ENCODE data around the gene PGAM5.

PGAM5 gene

DNA sequence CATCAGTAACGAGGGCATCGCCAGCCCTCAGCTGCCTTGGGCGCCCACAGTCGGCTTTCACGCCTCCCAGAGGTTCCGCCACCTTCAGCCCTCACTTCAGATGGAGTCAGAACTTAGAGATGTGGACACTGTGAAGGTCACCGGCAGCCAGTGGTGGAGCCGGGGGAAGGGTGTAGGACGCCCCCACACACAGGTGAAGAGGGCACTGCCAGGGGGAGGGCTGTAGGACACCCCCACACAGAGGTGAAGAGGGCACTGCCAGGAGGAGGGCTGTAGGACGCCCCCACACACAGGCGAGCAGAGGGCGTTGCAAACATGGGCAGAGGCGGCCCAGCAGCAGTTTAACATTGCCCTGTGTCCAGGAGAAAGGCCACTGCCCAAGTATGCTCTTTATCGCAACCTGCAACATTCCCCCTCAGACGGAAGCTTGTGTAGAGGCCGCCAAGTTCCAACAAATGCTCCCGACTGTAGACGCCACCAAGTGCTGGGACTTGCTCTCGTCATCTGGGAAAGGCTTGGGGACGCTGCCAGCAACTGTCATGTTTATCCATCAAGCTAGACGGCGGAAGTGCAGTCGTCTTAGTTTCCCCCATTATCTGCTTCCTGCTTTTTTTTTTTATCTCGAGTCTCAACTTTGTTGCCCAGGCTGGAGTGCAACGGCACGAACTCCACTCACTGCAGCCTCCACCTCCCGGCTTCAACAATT is 55.9 kb downstream of the PGAM5 start:
- TF ChIP-seq, protein P1, sequence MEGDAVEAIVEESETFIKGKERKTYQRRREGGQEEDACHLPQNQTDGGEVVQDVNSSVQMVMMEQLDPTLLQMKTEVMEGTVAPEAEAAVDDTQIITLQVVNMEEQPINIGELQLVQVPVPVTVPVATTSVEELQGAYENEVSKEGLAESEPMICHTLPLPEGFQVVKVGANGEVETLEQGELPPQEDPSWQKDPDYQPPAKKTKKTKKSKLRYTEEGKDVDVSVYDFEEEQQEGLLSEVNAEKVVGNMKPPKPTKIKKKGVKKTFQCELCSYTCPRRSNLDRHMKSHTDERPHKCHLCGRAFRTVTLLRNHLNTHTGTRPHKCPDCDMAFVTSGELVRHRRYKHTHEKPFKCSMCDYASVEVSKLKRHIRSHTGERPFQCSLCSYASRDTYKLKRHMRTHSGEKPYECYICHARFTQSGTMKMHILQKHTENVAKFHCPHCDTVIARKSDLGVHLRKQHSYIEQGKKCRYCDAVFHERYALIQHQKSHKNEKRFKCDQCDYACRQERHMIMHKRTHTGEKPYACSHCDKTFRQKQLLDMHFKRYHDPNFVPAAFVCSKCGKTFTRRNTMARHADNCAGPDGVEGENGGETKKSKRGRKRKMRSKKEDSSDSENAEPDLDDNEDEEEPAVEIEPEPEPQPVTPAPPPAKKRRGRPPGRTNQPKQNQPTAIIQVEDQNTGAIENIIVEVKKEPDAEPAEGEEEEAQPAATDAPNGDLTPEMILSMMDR (IDR thresholded peaks at IDR 0.05; ENCODE audit: insufficient read depth, low read depth, low read length, missing control alignments) = no peak
- H3K4me3 ChIP-seq (ENCODE audit: low read depth, low read length) = no peak overlapping the region
- no peak for DNase-seq (ENCODE audit: low read depth)

DNA sequence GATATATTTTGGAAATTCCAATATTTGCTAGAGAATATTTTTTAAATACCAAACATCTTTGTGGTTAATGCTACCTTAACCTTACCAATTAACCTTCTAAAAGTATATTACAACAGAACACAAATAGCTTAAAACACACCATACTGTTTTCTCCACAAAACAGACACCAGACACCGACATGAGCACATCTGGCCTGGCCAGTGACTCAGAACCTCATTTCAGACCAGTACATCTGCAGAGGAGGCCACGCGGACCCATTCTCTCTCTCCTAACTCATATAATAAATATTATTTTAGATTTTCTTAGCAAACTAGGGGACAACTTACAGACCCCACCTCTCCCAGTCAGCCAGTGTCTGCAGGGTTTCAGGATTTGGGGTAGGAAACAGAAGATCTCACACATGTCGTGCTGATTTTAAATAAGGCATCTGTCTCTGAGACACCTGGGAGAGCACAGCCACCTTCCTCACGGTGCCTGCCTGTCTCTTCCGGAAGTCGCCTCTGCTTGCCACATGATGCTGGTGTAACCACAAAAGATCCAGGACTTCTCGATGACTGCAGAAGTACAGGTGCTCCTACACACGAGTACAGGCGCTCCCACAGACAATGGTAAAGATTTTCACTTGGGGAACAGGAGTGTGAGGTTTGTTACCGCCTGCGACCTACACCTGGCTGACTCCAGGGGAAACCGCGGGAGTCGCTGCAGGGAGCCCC is 60.6 kb downstream of the PGAM5 start:
- peak overlapping the region; percentile 56 for H3K4me3 ChIP-seq (ENCODE audit: low read depth, low read length)
- DNase-seq (ENCODE audit: low read depth) = peak; percentile 91
- TF ChIP-seq, protein P1 (IDR thresholded peaks at IDR 0.05; ENCODE audit: insufficient read depth, low read depth, low read length, missing control alignments) = no peak
